ENCODE data around the gene DDX1.
"Not testable (repeated sequence)": the region's sequence is repeated elsewhere in the genome, so short reads cannot be mapped to it uniquely, and the experiment has no call there.

DDX1 gene

DNA sequence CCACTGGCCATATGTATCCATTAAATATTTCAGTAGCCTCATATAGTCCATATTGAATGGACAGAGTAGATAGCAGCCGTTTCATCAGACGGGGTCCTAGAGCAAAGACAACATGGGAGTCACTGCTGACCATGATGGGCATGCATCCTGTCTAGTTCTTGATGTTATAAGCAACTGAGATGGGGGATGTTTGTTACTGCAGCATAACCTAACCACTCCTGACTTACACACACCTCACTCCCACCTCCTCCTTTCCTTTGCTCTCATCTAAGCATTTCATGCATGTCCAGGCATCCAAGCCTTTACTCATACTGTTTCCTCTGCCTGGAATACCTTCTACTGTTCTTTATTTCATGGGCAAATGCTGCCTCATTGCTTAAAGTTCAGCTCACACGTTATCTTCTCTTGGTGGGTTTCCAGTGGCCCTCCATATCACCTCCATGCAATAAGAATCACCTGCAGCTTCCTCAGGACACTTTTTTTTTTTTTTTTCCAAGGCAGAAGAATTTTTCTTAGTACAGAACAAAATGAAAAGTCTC is 87.8 kb downstream of the DDX1 start:
- no peak for DNase-seq

DNA sequence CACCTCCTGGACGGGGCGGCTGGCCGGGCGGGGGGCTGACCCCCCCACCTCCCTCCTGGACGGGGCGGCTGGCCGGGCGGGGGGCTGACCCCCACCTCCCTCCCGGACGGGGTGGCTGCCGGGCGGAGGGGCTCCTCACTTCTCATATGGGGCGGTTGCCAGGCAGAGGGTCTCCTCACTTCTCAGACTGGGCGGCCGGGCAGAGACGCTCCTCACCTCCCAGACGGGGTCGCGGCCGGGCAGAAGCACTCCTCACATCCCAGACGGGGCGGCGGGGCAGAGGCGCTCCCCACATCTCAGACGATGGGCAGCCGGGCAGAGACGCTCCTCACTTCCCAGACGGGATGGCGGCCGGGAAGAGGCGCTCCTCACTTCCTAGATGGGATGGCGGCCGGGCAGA is 88.5 kb downstream of the DDX1 start:
- DNase-seq: not testable (repeated sequence)
